GM10248 (cell line): ENCODE data around the gene RD3L.

Source experiments
- CTCF ChIA-PET: fragments of 300-600 bp; sonication (Branson Sonifier 250); formaldehyde crosslinking; extraction: SDS; loops from one replicate; lab custom pipeline; 2021; ENCODE audit warnings: antibody characterized with exemption; lab: Yijun Ruan, JAX
- POLR2A ChIA-PET: fragments of 350-650 bp; sonication (Branson Sonifier 250); formaldehyde crosslinking; extraction: SDS; loops from one replicate; lab custom pipeline; 2020; ENCODE audit warnings: antibody characterized with exemption; lab: Yijun Ruan, JAX
- DNase-seq: peaks from one replicate; pipeline ENCODE4 v3.0.0; 2012; ENCODE audit errors: extremely low spot score
- CTCF ChIP-seq: IDR thresholded peaks from 2 replicates; pipeline ENCODE4 v1.5.1; 2012; ENCODE audit warnings: mild to moderate bottlenecking, low read depth; ENCODE audit errors: extremely low read depth, missing control alignments, control extremely low read depth

The RD3L gene

GRCh38 chr14:103909531-103910261 is 32.6 kb downstream of the RD3L start:
- CTCF ChIA-PET: interaction anchor here (0.8 to 5.0 kb wide), 18 partner anchors 9 to 392 kb away, joined by 3 to 74 read pairs (median 4); partner anchors contain the start of gene RD3L
- TF ChIP-seq CTCF: no peak
- no peak for DNase-seq
- POLR2A ChIA-PET: no interaction called here

- DNase-seq: no peak
- TF ChIP-seq CTCF: no peak
- POLR2A ChIA-PET: no interaction called here
- CTCF ChIA-PET: interaction anchor here (1.4 to 4.1 kb wide), 3 partner anchors 10 to 99 kb away, joined by 5 to 60 read pairs (median 10); a partner anchor contains a TSS
These were observed 33.7 kb downstream of the RD3L start for GRCh38 chr14:103908580-103908979.

GRCh38 chr14:103905842-103906456 is 36.4 kb downstream of the RD3L start:
- TF ChIP-seq CTCF: peak; percentile 2
- no peak for DNase-seq
- CTCF ChIA-PET: interaction anchor here (0.8 to 3.7 kb wide), 4 partner anchors 15 to 98 kb away, joined by 3 to 28 read pairs (median 3); no protein-coding TSS in a partner anchor
- POLR2A ChIA-PET: no interaction called here

GRCh38 chr14:103904493-103905107 is 37.7 kb downstream of the RD3L start:
- no peak for DNase-seq
- TF ChIP-seq CTCF: no peak
- CTCF ChIA-PET: interaction anchor here (1.2 to 3.7 kb wide), 3 partner anchors 17 to 97 kb away, joined by 3 to 28 read pairs (median 6); a partner anchor contains a TSS
- POLR2A ChIA-PET: interaction anchor here (0.6 kb wide), 1 partner anchor 9 kb away, joined by 4 read pairs; no protein-coding TSS in a partner anchor

- ChIA-PET CTCF (interaction anchor here (0.9 to 7.2 kb wide), 14 partner anchors 10 to 187 kb away, joined by 3 to 60 read pairs (median 6); no protein-coding TSS in a partner anchor), POLR2A (no interaction called here)
- TF ChIP-seq CTCF: no peak
- DNase-seq: no peak
These were observed 42.5 kb downstream of the RD3L start for GRCh38 chr14:103899833-103900232.

GRCh38 chr14:103899316-103899715 is 43.0 kb downstream of the RD3L start:
- no peak for DNase-seq
- POLR2A ChIA-PET: no interaction called here
- CTCF ChIA-PET: interaction anchor here (0.9 to 7.2 kb wide), 6 partner anchors 9 to 91 kb away, joined by 3 to 60 read pairs (median 16); no protein-coding TSS in a partner anchor
- no peak for TF ChIP-seq CTCF
